ENCODE measurements around the gene SFN.

GRCh38 chr1:26863685-26864077, 732 bp downstream of the SFN start:
- no peak for TF ChIP-seq POLR2A (IDR thresholded peaks at IDR 0.05; ENCODE audit: low read length)
- TF ChIP-seq CTCF (IDR thresholded peaks at IDR 0.05), result no peak
- TF ChIP-seq MAFK (IDR thresholded peaks at IDR 0.05; ENCODE audit: partially characterized antibody), result no peak
- TF ChIP-seq ZNF302 (CRISPR knock-in tag; IDR thresholded peaks at IDR 0.05), result no peak
